ENCODE measurements around the gene TTC28.
"Not testable (repeated sequence)": the region's sequence is repeated elsewhere in the genome, so short reads cannot be mapped to it uniquely, and the experiment has no call there.

The TTC28 gene

GRCh38 chr22:28241656-28242290, 437.9 kb downstream of the TTC28 start:
- in situ Hi-C loops (cut with MboI; ENCODE audit: low sequenced_read_pairs), result no loop called here

- in situ Hi-C loops (cut with MboI; ENCODE audit: low sequenced_read_pairs), result no loop called here
Observed at GRCh38 chr22:28239941-28240340, 439.7 kb downstream of the TTC28 start.

GRCh38 chr22:28237783-28238182, 441.9 kb downstream of the TTC28 start:
- in situ Hi-C loops (cut with MboI; ENCODE audit: low sequenced_read_pairs), result no loop called here

- in situ Hi-C loops (cut with MboI; ENCODE audit: low sequenced_read_pairs), result no loop called here
Observed at GRCh38 chr22:28237112-28237511, 442.5 kb downstream of the TTC28 start.

- in situ Hi-C loops (cut with MboI; ENCODE audit: low sequenced_read_pairs), result no loop called here
Observed at GRCh38 chr22:28232204-28232603, 447.4 kb downstream of the TTC28 start.

GRCh38 chr22:28231441-28231840, 448.2 kb downstream of the TTC28 start:
- in situ Hi-C loops (cut with MboI; ENCODE audit: low sequenced_read_pairs), result no loop called here

- in situ Hi-C loops (cut with MboI; ENCODE audit: low sequenced_read_pairs), result no loop called here
Observed at GRCh38 chr22:28230671-28231070, 449.0 kb downstream of the TTC28 start.

- in situ Hi-C loops (cut with MboI; ENCODE audit: low sequenced_read_pairs), result no loop called here
Observed at GRCh38 chr22:28229566-28230485, 449.8 kb downstream of the TTC28 start.

GRCh38 chr22:28223826-28224225, 455.8 kb downstream of the TTC28 start:
- in situ Hi-C loops (cut with MboI; ENCODE audit: low sequenced_read_pairs), result no loop called here

- in situ Hi-C loops (cut with MboI; ENCODE audit: low sequenced_read_pairs), result no loop called here
Observed at GRCh38 chr22:28222976-28223745, 456.5 kb downstream of the TTC28 start.

- in situ Hi-C loops (cut with MboI; ENCODE audit: low sequenced_read_pairs), result no loop called here
Observed at GRCh38 chr22:28222571-28222970, 457.1 kb downstream of the TTC28 start.

GRCh38 chr22:28222052-28222451, 457.6 kb downstream of the TTC28 start:
- in situ Hi-C loops (cut with MboI; ENCODE audit: low sequenced_read_pairs), result no loop called here

- in situ Hi-C loops (cut with MboI; ENCODE audit: low sequenced_read_pairs), result no loop called here
Observed at GRCh38 chr22:28220626-28221363, 458.8 kb downstream of the TTC28 start.

GRCh38 chr22:28217277-28217676, 462.4 kb downstream of the TTC28 start:
- in situ Hi-C loops (cut with MboI; ENCODE audit: low sequenced_read_pairs), result no loop called here

GRCh38 chr22:28214750-28215149, 464.9 kb downstream of the TTC28 start:
- in situ Hi-C loops (cut with MboI; ENCODE audit: low sequenced_read_pairs), result not testable (repeated sequence)

GRCh38 chr22:28209457-28209856, 470.2 kb downstream of the TTC28 start:
- in situ Hi-C loops (cut with MboI; ENCODE audit: low sequenced_read_pairs), result not testable (repeated sequence)

GRCh38 chr22:28208787-28209186, 470.9 kb downstream of the TTC28 start:
- in situ Hi-C loops (cut with MboI; ENCODE audit: low sequenced_read_pairs), result no loop called here

GRCh38 chr22:28208036-28208435, 471.6 kb downstream of the TTC28 start:
- in situ Hi-C loops (cut with MboI; ENCODE audit: low sequenced_read_pairs), result no loop called here

GRCh38 chr22:28207281-28208030, 472.2 kb downstream of the TTC28 start:
- in situ Hi-C loops (cut with MboI; ENCODE audit: low sequenced_read_pairs), result no loop called here

- in situ Hi-C loops (cut with MboI; ENCODE audit: low sequenced_read_pairs), result no loop called here
Observed at GRCh38 chr22:28205926-28206325, 473.7 kb downstream of the TTC28 start.

Measured in HL-60/S4 treated with retinoic acid at 250 ng/mL for 4 days and 3 days (cell line).